ENCODE results near the gene LY6G6C. TPM values are rescaled to one million over a fixed set of nuclear protein-coding genes. Genes with fewer than 3 reads are reported as not detected.

The LY6G6C gene
- total and polyA plus RNA-seq, 2 of the 13 experiments (the other 11 are each of a cell fraction or from before 2014, with no cell fraction given) = 0.15 TPM; not detected in 1

- TF ChIP-seq, protein P1, sequence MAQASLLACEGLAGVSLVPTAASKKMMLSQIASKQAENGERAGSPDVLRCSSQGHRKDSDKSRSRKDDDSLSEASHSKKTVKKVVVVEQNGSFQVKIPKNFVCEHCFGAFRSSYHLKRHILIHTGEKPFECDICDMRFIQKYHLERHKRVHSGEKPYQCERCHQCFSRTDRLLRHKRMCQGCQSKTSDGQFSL (CRISPR knock-in tag; IDR thresholded peaks at IDR 0.05) = no peak
- no peak; the same call in 1 of the 2 replicates for TF ChIP-seq ZNF83 (CRISPR knock-in tag; IDR thresholded peaks at IDR 0.05; ENCODE audit: borderline replicate concordance)
- peak; percentile 50; the same call in 1 of the 2 replicates for TF ChIP-seq ZMAT3 (CRISPR knock-in tag; conservative IDR thresholded peaks at IDR 0.05)
- TF ChIP-seq MZF1 (CRISPR knock-in tag; IDR thresholded peaks at IDR 0.05; ENCODE audit: borderline replicate concordance) = no peak
- TF ChIP-seq GATAD1 (CRISPR knock-in tag; IDR thresholded peaks at IDR 0.05) = peak; percentile 89
- no peak for TF ChIP-seq FOXP1 (IDR thresholded peaks at IDR 0.05)
- TF ChIP-seq FOXP1 (CRISPR knock-in tag; IDR thresholded peaks at IDR 0.05) = peak; percentile 74
- TF ChIP-seq ZNF790 (CRISPR knock-in tag; IDR thresholded peaks at IDR 0.05; ENCODE audit: borderline replicate concordance) = no peak
- TF ChIP-seq, protein P2, sequence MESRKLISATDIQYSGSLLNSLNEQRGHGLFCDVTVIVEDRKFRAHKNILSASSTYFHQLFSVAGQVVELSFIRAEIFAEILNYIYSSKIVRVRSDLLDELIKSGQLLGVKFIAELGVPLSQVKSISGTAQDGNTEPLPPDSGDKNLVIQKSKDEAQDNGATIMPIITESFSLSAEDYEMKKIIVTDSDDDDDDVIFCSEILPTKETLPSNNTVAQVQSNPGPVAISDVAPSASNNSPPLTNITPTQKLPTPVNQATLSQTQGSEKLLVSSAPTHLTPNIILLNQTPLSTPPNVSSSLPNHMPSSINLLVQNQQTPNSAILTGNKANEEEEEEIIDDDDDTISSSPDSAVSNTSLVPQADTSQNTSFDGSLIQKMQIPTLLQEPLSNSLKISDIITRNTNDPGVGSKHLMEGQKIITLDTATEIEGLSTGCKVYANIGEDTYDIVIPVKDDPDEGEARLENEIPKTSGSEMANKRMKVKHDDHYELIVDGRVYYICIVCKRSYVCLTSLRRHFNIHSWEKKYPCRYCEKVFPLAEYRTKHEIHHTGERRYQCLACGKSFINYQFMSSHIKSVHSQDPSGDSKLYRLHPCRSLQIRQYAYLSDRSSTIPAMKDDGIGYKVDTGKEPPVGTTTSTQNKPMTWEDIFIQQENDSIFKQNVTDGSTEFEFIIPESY (CRISPR knock-in tag; IDR thresholded peaks at IDR 0.05) = peak; percentile 52
- no peak for TF ChIP-seq NPAS2 (CRISPR knock-in tag; IDR thresholded peaks at IDR 0.05; ENCODE audit: borderline replicate concordance)
- TF ChIP-seq NR2C2 (CRISPR knock-in tag; IDR thresholded peaks at IDR 0.05; ENCODE audit: borderline replicate concordance) = peak; percentile 67; the same call in 1 of the 2 replicates
- TF ChIP-seq MYNN (CRISPR knock-in tag; IDR thresholded peaks at IDR 0.05; ENCODE audit: low read depth) = no peak; the same call in 1 of the 2 replicates
- TF ChIP-seq ZSCAN5A (CRISPR knock-in tag; IDR thresholded peaks at IDR 0.05; ENCODE audit: borderline replicate concordance) = peak; percentile 81; the same call in 1 of the 2 replicates
- 0 out of 2 replicates have a peak, but pooled peaks have one; percentile 51 for TF ChIP-seq SMAD3 (CRISPR knock-in tag; IDR thresholded peaks at IDR 0.05)
- no peak; the same call in 1 of the 2 replicates for TF ChIP-seq DR1 (CRISPR knock-in tag; IDR thresholded peaks at IDR 0.05)
- TF ChIP-seq ZNF224 (CRISPR knock-in tag; IDR thresholded peaks at IDR 0.05) = no peak
- no peak; the same call in none of the 2 replicates for TF ChIP-seq TGIF2 (CRISPR knock-in tag; IDR thresholded peaks at IDR 0.05)
- no peak for TF ChIP-seq ZNF780A (CRISPR knock-in tag; IDR thresholded peaks at IDR 0.05)
- no peak for TF ChIP-seq GTF3A (CRISPR knock-in tag; conservative IDR thresholded peaks at IDR 0.05)
- peak; percentile 43; the same call in 1 of the 2 replicates for TF ChIP-seq TSC22D2 (CRISPR knock-in tag; IDR thresholded peaks at IDR 0.05; ENCODE audit: borderline replicate concordance)
- peak; percentile 74; the same call in 1 of the 2 replicates for TF ChIP-seq IRX3 (CRISPR knock-in tag; IDR thresholded peaks at IDR 0.05; ENCODE audit: borderline replicate concordance, low read depth)
- TF ChIP-seq, protein P3, sequence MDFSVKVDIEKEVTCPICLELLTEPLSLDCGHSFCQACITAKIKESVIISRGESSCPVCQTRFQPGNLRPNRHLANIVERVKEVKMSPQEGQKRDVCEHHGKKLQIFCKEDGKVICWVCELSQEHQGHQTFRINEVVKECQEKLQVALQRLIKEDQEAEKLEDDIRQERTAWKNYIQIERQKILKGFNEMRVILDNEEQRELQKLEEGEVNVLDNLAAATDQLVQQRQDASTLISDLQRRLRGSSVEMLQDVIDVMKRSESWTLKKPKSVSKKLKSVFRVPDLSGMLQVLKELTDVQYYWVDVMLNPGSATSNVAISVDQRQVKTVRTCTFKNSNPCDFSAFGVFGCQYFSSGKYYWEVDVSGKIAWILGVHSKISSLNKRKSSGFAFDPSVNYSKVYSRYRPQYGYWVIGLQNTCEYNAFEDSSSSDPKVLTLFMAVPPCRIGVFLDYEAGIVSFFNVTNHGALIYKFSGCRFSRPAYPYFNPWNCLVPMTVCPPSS (IDR thresholded peaks at IDR 0.05) = no peak
Observed at GRCh38 chr6:31702819-31703716, 18.5 kb downstream of the LY6G6C start, which contains the start of gene ABHD16A (continued).

Measured in HepG2 (cell line).